T47D (cell line): Measurements from ENCODE around the gene KIF3A.

Experiments
- DNase-seq, 2 experiments: peaks; one replicate each; pipeline versions ENCODE4 v3.0.0 to v3.0.0-alpha.2; 2011 to 2012; ENCODE audit warnings: low read depth in 1 of 2, low spot score in 1 of 2
- JUND ChIP-seq: IDR thresholded peaks from 2 replicates; pipeline ENCODE4 v1.6.1; 2012; ENCODE audit warnings: low read depth
- in situ Hi-C: cut with HindIII; loops from 2 replicates; pipeline ENCODE4 v1.10.0; 2016; ENCODE audit warnings: low sequenced_read_pairs, low pct_unique_long_range_greater_than_20kb

The KIF3A gene

DNA sequence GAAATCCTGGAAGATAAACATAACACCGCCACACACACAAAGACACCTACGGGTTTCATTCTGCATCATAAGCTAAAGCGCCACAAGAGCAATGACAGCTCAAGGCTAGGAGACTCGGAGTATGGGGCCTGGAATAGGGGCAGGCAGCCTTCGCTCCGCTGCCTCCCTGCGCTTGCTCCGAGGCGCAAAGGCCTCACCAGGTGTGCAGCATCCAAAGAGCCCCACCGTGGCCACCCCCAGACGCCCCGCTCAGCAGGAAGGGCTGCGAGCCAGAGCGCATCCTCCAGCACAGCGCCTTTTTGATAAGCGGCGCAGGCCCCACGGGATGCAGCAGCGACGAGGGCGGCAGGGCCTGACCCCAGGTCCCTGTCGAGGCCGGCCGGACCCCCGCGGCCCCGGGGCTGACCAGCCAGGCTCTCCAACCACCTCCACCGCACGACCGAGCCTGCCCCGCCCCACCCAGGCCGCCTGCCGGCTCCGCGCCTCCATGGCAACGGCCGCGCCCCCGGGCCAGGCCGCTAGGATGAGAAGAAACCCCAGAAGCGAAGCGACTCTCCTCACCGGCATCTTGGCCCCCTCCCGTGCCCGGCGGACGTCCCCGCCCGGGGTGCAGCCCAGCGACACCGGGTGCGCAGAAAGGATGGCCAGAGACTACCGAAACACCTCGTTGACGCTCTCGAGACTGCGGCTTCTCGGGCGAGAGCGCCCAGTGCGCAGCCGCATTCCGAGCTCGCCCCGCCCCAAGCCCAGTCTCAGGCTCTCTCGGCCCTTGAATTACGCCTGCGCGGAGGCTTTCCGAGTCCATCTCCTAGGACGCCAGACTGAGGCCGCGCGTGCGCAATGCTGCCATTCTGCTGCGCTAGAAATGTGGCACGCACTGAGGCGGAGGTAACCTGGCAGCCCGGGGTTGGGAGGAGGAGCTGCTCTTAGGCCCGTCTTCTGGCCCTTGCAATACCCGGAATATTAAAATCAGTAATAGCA is at the start of gene KIF3A:
Gene KIF3A (minus strand): TSS at position 694 of the 981 bp plus-strand sequence. CDS start 127 bp downstream, at position 567.
- peak; percentile 98 to 99 for DNase-seq
- in situ Hi-C loops = no loop called here
- TF ChIP-seq JUND = no peak

DNA sequence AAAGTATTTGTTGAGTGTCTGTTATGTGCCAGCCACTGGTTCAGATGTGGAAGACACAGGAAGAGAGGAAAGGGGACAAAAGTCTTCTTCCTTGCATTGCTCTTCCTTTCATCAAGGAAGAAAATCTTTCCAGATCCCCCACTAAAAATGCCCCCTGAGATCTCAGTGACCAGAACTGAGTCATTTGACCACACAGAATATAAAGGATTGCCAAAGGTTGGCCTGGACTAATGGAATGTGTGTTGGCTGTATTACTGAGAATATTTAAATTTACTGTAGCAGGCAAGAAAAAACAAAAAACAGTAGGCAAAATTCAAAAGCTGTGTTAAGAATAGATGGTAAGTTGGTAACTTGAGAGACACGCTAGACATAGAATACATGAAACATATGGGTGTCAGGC is 49.7 kb upstream of the KIF3A start:
- DNase-seq = no peak
- no peak for TF ChIP-seq JUND
- in situ Hi-C loops = no loop called here

DNA sequence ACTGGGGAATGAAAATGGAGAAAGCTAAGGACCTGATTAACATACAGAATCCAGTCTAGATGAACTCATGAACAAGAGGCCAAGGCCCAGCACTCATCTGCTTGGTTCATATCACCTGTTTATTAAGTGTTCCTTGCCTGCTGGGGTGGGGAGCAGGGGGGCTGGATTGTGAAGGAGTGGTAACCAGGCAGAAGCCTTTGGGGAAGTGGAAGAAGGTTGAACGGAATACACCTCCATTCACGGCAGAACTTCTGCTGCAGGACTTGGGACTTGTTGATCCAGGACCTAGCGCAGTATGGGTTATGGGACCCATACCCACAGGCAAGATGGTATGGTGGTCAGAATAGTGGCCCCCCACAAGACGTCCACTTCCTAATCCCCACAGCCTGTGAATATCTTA is 48.5 kb upstream of the KIF3A start:
- in situ Hi-C loops = no loop called here

DNA sequence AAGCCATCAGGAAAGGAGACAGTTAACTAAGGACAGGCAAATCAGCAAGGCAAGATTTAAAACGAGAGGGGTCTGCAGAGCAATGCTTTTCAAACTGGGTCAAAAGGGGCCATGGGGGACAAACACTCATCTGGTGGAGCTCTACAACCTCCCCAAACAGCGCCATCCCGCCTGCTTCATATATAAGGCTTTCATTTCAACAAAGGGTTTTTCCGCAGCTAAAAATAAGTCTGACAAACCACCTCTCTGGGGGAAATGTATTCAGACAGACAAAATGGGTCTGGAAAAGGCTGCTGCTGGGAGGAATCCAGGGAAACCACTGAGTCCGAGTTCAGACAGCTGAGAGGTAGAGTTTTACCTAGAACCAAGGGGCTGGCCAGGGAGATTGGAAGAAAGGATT is 48.0 kb upstream of the KIF3A start:
- no peak for DNase-seq
- TF ChIP-seq JUND = no peak
- in situ Hi-C loops = no loop called here

More for the DNA sequence above, 48.5 kb upstream of the KIF3A start:
- TF ChIP-seq JUND = no peak
- DNase-seq = no peak

DNA sequence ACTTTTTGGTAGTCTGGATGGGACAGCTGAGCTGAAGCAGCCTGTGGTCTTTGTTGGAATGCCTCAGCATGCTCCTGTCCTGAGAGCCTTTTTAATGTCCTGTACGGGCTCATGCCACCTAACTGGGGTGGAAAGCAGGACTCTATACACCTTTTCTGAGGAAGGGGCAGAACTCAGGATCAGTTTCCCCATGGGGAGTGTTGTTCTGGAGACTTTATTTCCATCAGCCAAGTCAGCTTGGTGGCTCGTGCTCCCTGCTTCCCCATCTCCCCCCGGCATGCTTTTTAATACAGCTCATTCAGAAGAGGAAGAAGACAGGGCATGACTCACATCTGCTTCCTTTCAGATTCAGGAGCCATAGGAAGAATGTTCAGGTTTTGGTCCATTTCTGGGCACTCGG is 44.8 kb upstream of the KIF3A start:
- DNase-seq = no peak
- in situ Hi-C loops = no loop called here
- no peak for TF ChIP-seq JUND

DNA sequence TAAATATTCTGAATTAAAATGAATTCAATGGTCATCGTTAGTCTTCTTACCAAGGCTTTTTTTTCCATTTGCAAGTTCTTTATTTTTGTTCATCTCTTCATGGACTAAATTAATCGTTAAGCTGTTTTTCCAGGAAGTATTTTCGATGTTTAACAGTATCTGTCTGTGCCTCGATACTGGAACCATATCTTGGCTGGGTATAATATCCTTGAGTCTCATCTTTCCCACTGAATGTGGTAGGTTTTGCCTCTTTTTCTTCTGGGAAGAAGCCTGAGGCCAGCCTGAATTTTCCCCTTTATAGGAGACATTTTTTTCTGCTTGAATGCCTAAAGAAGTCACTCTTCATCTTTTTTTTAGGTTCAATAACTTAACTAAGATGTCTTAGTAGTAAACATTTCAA is 43.7 kb upstream of the KIF3A start:
- no peak for DNase-seq
- in situ Hi-C loops = no loop called here
- no peak for TF ChIP-seq JUND

DNA sequence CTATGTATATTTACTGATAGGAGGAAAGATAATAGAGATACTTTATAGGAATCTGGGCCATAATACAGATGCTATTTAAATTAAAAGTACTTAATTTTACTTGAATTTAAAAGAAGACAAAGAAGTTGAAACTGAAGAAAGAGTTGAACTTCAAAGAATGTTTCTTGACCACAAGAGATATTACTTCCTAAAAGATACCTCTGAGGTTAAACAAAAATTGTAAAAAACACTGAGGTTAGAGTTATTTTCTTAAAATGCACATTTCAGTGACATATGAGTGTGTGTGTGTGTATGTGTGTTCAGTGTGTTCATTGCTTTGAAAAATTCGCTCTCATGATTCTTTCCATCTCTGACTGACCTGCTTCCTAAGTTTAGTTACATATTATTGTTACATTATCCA is 43.2 kb upstream of the KIF3A start:
- DNase-seq = no peak
- no peak for TF ChIP-seq JUND
- in situ Hi-C loops = no loop called here

DNA sequence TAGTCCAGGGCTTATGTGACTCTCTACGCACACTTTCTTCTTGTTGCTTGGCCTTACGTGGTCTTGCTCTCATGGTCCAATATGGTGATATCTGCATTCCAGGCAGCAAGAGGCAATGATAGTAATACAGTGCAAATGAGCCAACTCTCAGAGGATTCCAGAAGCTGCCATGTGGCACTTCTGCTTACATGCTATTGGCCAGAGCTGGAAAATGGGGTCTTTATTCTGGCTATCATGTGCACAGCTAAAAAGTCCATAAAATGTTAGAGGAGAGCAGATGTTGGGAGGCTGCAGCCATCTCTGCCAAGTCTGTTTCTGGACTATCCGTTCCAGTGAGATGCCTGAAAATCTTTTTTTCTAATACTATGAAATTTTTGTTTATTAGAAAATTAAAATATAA is 42.6 kb upstream of the KIF3A start:
- TF ChIP-seq JUND = no peak
- DNase-seq = no peak
- in situ Hi-C loops = no loop called here

DNA sequence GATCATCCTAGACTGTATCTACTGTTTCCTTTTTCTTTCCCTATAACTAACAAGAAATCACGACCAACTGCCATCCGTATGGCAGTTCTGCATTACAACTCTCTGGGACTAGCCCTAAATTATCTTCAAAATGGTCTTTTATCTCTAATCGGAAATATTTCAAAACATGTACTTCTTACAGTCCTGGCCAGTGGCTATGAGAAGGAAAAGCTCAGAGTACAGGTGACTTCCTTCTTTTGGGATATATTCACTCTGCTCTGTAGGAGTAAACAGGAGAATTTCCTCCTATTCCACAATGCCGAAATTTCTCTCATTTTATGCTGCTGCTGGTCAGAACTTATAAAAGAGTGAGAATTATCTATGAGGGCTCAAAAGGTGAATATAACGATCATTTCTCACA is 41.5 kb upstream of the KIF3A start:
- in situ Hi-C loops = no loop called here
- DNase-seq = no peak
- no peak for TF ChIP-seq JUND

DNA sequence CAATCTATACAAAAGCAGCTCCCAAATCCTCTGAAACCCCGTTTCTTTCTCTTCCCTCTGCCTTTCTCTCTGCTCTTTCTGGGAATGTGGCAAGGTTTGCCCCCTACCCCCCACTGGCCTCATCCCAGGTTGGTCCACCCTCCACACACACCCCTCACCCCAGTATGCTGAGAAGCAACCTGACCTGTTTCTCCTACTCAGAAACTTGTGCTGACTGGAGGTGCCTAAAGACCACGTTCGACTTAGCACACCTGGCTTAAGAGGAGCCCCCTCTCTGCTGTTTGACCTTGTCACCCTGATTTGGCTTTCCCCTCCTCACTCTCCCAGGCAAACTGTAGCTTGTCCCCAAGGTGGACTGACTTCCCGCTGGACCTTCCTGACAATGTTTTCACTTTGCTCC is 40.8 kb upstream of the KIF3A start:
- in situ Hi-C loops = no loop called here

DNA sequence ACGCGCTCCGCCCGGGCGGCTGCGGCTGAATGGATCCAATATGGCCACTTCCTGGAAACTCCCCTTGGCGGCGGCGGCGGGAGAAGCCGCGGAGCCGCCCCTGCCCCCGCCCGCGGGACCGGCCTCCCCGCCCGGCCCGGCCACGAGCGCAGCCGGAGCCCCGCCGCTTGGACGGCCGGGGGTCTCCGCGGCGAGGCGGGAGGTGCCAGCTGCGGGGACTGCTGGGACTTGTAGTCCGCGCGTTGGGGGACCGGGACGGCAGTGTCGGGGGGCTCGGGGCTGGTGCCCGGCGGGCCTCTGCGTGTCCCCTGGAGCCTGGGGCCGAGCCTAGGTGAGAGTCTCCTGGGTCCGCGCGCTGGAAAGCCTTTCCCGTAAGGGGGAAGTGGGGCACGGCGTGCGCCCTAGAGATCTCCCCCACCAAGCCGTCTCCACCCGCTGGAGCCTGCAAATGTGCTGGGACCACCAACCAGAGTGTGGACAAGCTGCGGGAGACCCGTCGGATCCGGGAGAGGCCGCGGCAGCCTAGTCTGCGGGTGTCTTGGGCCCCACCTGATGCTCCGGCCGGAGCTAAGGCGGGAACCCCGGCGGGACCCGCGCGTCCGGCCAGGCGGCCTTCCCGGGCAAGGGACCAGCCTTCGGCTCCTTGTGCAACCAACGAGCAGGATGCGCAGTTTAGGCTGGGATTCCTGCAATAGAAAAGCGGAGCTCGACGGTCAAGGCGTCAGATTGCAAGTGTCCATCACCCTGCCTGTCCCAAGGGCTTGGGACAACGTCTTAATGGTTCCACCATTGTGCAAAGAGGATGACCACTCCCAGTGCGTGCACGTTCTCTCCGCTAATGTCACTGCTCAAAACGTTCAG is 40.1 kb upstream of the KIF3A start, which contains the start of gene SEPTIN8:
Gene SEPTIN8 (minus strand): TSS at position 31 of the 861 bp plus-strand sequence. CDS start 102 bp downstream, outside the sequence.
- in situ Hi-C loops = no loop called here
- no peak for TF ChIP-seq JUND
- DNase-seq = peak; percentile 69 to 72

More for the DNA sequence above, 40.8 kb upstream of the KIF3A start:
- peak in 1 of 2 experiments; percentile 40 for DNase-seq
- TF ChIP-seq JUND = no peak

DNA sequence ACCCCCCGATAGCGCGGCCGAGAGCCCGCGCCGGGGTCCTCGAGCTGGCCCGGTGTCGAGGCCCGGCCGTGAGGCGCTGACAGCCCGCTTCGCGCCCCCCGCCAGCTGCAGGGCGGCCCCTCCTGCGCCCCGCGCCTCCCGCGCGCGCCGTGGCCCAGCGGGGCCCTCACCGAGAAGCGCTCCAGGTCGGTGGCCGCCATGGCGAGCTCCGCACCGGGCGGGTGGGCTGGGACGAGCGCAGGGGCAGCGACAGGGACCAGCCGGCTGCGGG is 39.5 kb upstream of the KIF3A start:
- no peak for TF ChIP-seq JUND
- in situ Hi-C loops = no loop called here
- DNase-seq = no peak
